IMR-90 (cell line): ENCODE measurements around the gene FAM163B. TPM values are rescaled to one million over a fixed set of nuclear protein-coding genes. Genes with fewer than 3 reads are reported as not detected.

ENCODE experiments used
- ATAC-seq: fragments of 200-7000 bp; cut with Tn5 transposase; 2 replicates; pipeline ENCODE4 v1.9.1; 2020; ENCODE audit warnings: low read depth, mild to moderate bottlenecking, moderate library complexity
- BruUV-seq: library from RNA; stranded (reverse); fragments of 400-500 nt; replicated peaks from 2 replicates; lab custom pipeline; 2021; lab: Mats Ljungman, UMichigan
- CTCF ChIA-PET: fragments of 300-600 bp; formaldehyde crosslinking; extraction: SDS; loops from one replicate; lab custom pipeline; 2021; ENCODE audit warnings: antibody characterized with exemption; lab: Yijun Ruan, JAX
- POLR2A ChIA-PET: fragments of 300-600 bp; sonication (Branson Sonifier 250); formaldehyde crosslinking; loops from one replicate; lab custom pipeline; 2022; ENCODE audit warnings: antibody characterized with exemption; ENCODE audit not compliant: unreplicated experiment; lab: Charles Lee
- DNase-seq: peaks from one replicate; pipeline ENCODE4 v3.0.0; 2013
- H2AFZ ChIP-seq: replicated peaks from 2 replicates; pipeline ENCODE3; 2013; ENCODE audit warnings: low read length, mild to moderate bottlenecking; ENCODE audit not compliant: poor library complexity
- H2AK5ac ChIP-seq: 2 replicates; pipeline ENCODE4 v1.6.1; 2013; ENCODE audit warnings: low read depth, low read length, inconsistent platforms
- H2AK9ac ChIP-seq: replicated peaks from 2 replicates; pipeline ENCODE3; 2013; ENCODE audit warnings: mild to moderate bottlenecking, low read depth, low read length, moderate library complexity; ENCODE audit not compliant: poor library complexity
- H2BK120ac ChIP-seq: 2 replicates; pipeline ENCODE4 v1.6.1; 2013; ENCODE audit warnings: low read depth, low read length, inconsistent platforms
- H2BK15ac ChIP-seq: 3 replicates; pipeline ENCODE4 v1.6.1; 2013; ENCODE audit warnings: low read depth, low read length, inconsistent platforms
- H2BK20ac ChIP-seq: 2 replicates; pipeline ENCODE4 v1.6.1; 2013; ENCODE audit warnings: low read depth, mild to moderate bottlenecking, inconsistent platforms, low read length, moderate library complexity
- H2BK5ac ChIP-seq: 2 replicates; pipeline ENCODE4 v1.6.1; 2013; ENCODE audit warnings: mild to moderate bottlenecking, low read depth, low read length, inconsistent platforms; ENCODE audit not compliant: poor library complexity, severe bottlenecking
- H3K14ac ChIP-seq: replicated peaks from 2 replicates; pipeline ENCODE4 v1.6.1; 2013; ENCODE audit warnings: low read depth, low read length, inconsistent platforms
- H3K18ac ChIP-seq: 2 replicates; pipeline ENCODE4 v1.6.1; 2013; ENCODE audit warnings: low read depth, low read length, control low read depth
- H3K23ac ChIP-seq: 2 replicates; pipeline ENCODE4 v1.6.1; 2013; ENCODE audit warnings: low read depth, low read length, inconsistent platforms
- H3K27ac ChIP-seq: 2 replicates; pipeline ENCODE4 v1.5.1; 2013; ENCODE audit warnings: mild to moderate bottlenecking, control low read depth, low read length; ENCODE audit not compliant: insufficient read depth
- H3K27me3 ChIP-seq: 2 replicates; pipeline ENCODE4 v1.6.1; 2013; ENCODE audit warnings: low read length; ENCODE audit not compliant: control insufficient read depth, insufficient read depth
- H3K36me3 ChIP-seq: 2 replicates; pipeline ENCODE4 v1.6.1; 2013; ENCODE audit warnings: low read length, mixed read lengths; ENCODE audit not compliant: control insufficient read depth, insufficient read depth
- H3K4ac ChIP-seq: 2 replicates; pipeline ENCODE4 v1.6.1; 2013; ENCODE audit warnings: low read depth, low read length, inconsistent platforms
- H3K4me1 ChIP-seq: 2 replicates; pipeline ENCODE4 v1.6.1; 2013; ENCODE audit warnings: low read length, mixed read lengths; ENCODE audit not compliant: control insufficient read depth, insufficient read depth
- H3K4me2 ChIP-seq: 2 replicates; pipeline ENCODE4 v1.6.1; 2013; ENCODE audit warnings: low read depth, mild to moderate bottlenecking, control low read depth, low read length, moderate library complexity
- H3K4me3 ChIP-seq: 2 replicates; pipeline ENCODE4 v1.5.1; 2013; ENCODE audit warnings: low read depth, mild to moderate bottlenecking, control low read depth, low read length, moderate library complexity; ENCODE audit not compliant: insufficient read depth
- H3K56ac ChIP-seq: 2 replicates; pipeline ENCODE4 v1.6.1; 2013; ENCODE audit warnings: low read length, inconsistent platforms; ENCODE audit not compliant: insufficient read depth; ENCODE audit errors: extremely low read depth
- H3K79me1 ChIP-seq, 2 experiments: 2 replicates each; pipeline ENCODE4 v1.6.1; 2013; ENCODE audit warnings: low read length in 2 of 2, inconsistent platforms in 1 of 2, low read depth in 1 of 2
- H3K9ac ChIP-seq: 2 replicates; pipeline ENCODE4 v1.6.1; 2013; ENCODE audit warnings: low read depth, low read length, control low read depth
- H3K9me1 ChIP-seq: 2 replicates; pipeline ENCODE4 v1.6.1; 2013; ENCODE audit warnings: low read length, inconsistent platforms; ENCODE audit not compliant: insufficient read depth
- H3K9me3 ChIP-seq: 2 replicates; pipeline ENCODE4 v1.6.1; 2013; ENCODE audit warnings: low read length; ENCODE audit not compliant: control insufficient read depth, insufficient read depth
- H4K20me1 ChIP-seq: 2 replicates; pipeline ENCODE4 v1.6.1; 2013; ENCODE audit warnings: low read length, inconsistent platforms; ENCODE audit not compliant: insufficient read depth
- H4K5ac ChIP-seq: 2 replicates; pipeline ENCODE4 v1.6.1; 2013; ENCODE audit warnings: mild to moderate bottlenecking, low read depth, low read length, control low read depth
- H4K8ac ChIP-seq, 2 experiments: 2 replicates each; pipeline ENCODE4 v1.6.1; 2013; ENCODE audit warnings: low read depth in 2 of 2, low read length in 2 of 2, control low read depth in 1 of 2, inconsistent platforms in 1 of 2
- H4K91ac ChIP-seq: 2 replicates; pipeline ENCODE4 v1.6.1; 2013; ENCODE audit warnings: low read depth, low read length, inconsistent platforms; ENCODE audit not compliant: insufficient read depth
- BHLHE40 ChIP-seq: fragments of 150-350 bp; IDR thresholded peaks from 2 replicates; pipeline ENCODE4 v1.6.1; 2016; ENCODE audit warnings: mild to moderate bottlenecking, low read depth, low read length
- CHD1 ChIP-seq: IDR thresholded peaks from 2 replicates; pipeline ENCODE4 v1.6.1; 2012; ENCODE audit warnings: low read depth, low read length, improper control_type of control experiment
- FOS ChIP-seq: fragments of 150-350 bp; IDR thresholded peaks from 2 replicates; pipeline ENCODE4 v1.6.1; 2016; ENCODE audit warnings: low read depth, low read length
- MAFK ChIP-seq: IDR thresholded peaks from 2 replicates; pipeline ENCODE4 v1.6.1; 2012; ENCODE audit warnings: low read depth, low read length, improper control_type of control experiment
- MAZ ChIP-seq: IDR thresholded peaks from 2 replicates; pipeline ENCODE4 v1.6.1; 2012; ENCODE audit warnings: low read depth, mild to moderate bottlenecking, low read length, improper control_type of control experiment, moderate library complexity, borderline replicate concordance
- MXI1 ChIP-seq: IDR thresholded peaks from 2 replicates; pipeline ENCODE4 v1.6.1; 2012; ENCODE audit warnings: low read depth, mild to moderate bottlenecking, low read length, moderate library complexity, borderline replicate concordance
- NFE2L2 ChIP-seq: fragments of 150-350 bp; IDR thresholded peaks from 2 replicates; pipeline ENCODE4 v1.6.1; 2016; ENCODE audit warnings: low read depth, mild to moderate bottlenecking, low read length
- POLR2A ChIP-seq: IDR thresholded peaks from 2 replicates; pipeline ENCODE4 v1.6.1; 2012; ENCODE audit warnings: mild to moderate bottlenecking, low read depth, low read length
- RAD21 ChIP-seq: IDR thresholded peaks from 2 replicates; pipeline ENCODE4 v1.6.1; 2012; ENCODE audit warnings: low read length, improper control_type of control experiment
- RCOR1 ChIP-seq: IDR thresholded peaks from 2 replicates; pipeline ENCODE4 v1.6.1; 2012; ENCODE audit warnings: mild to moderate bottlenecking, low read length, improper control_type of control experiment; ENCODE audit not compliant: insufficient replicate concordance
- RFX5 ChIP-seq: IDR thresholded peaks from 2 replicates; pipeline ENCODE4 v1.8.0; 2012; ENCODE audit warnings: low read depth, mild to moderate bottlenecking, low read length, moderate library complexity
- SMC3 ChIP-seq: fragments of 150-350 bp; IDR thresholded peaks from 2 replicates; pipeline ENCODE4 v1.6.1; 2016; ENCODE audit warnings: low read depth, mild to moderate bottlenecking, antibody characterized with exemption, low read length, moderate library complexity
- WGBS, 2 experiments: methylation state at CpG; one replicate each; pipeline versions ENCODE4 v1.1.5 to v1.1.7; 2013; ENCODE audit warnings: missing lambda C conversion rate in 2 of 2; ENCODE audit not compliant: insufficient read length in 1 of 2; ENCODE audit errors: extremely low coverage in 2 of 2; 5-methylcytosine and 5-hydroxymethylcytosine counted together
- dilution Hi-C: fragments of 300-500 bp; cut with HindIII; formaldehyde crosslinking; loops from one replicate; pipeline ENCODE4 v1.14.3; 2018; ENCODE audit warnings: low sequenced_read_pairs; ENCODE audit not compliant: unreplicated experiment
- in situ Hi-C: fragments of 300-500 bp; cut with MboI; formaldehyde crosslinking; loops from 3 replicates; pipeline ENCODE4 v1.14.3; 2019; ENCODE audit warnings: low sequenced_read_pairs, inconsistent platforms, mixed read lengths
- intact Hi-C: fragments of 100-400 bp; cut with micrococcal nuclease; formaldehyde crosslinking; loops from 2 replicates; pipeline ENCODE4 v1.10.0; 2022
- polyA plus RNA-seq, 3 experiments: library from polyadenylated mRNA; depleted of rRNA; stranded (reverse); fragments of >200 nt; gene quantifications; 2 replicates each; pipeline ENCODE4 v1.2.3, GENCODE V29; 2012; ENCODE audit warnings: low replicate concordance in 1 of 3
- total RNA-seq: library from RNA; depleted of rRNA; stranded (reverse); fragments of >200 nt; gene quantifications from 2 replicates; pipeline ENCODE4 v1.2.3, GENCODE V29; 2012
- TF ChIP-seq, protein P1 (sequence below): conservative IDR thresholded peaks from 2 replicates; pipeline ENCODE4 v1.5.1; 2012; ENCODE audit warnings: mild to moderate bottlenecking, low read depth, low read length, improper control_type of control experiment
- TF ChIP-seq, protein P2 (sequence below): fragments of 150-350 bp; IDR thresholded peaks from 2 replicates; pipeline ENCODE4 v1.6.1; 2016; ENCODE audit warnings: low read depth, mild to moderate bottlenecking, low read length, moderate library complexity, borderline replicate concordance
- TF ChIP-seq, protein P3 (sequence below): fragments of 150-350 bp; IDR thresholded peaks from 2 replicates; pipeline ENCODE4 v1.6.1; 2017; ENCODE audit warnings: mild to moderate bottlenecking, antibody characterized with exemption, low read length, low read depth

Gene FAM163B
- total and polyA plus RNA-seq, 2 of the 4 experiments (the other 2 are of a cell fraction): not detected

DNA sequence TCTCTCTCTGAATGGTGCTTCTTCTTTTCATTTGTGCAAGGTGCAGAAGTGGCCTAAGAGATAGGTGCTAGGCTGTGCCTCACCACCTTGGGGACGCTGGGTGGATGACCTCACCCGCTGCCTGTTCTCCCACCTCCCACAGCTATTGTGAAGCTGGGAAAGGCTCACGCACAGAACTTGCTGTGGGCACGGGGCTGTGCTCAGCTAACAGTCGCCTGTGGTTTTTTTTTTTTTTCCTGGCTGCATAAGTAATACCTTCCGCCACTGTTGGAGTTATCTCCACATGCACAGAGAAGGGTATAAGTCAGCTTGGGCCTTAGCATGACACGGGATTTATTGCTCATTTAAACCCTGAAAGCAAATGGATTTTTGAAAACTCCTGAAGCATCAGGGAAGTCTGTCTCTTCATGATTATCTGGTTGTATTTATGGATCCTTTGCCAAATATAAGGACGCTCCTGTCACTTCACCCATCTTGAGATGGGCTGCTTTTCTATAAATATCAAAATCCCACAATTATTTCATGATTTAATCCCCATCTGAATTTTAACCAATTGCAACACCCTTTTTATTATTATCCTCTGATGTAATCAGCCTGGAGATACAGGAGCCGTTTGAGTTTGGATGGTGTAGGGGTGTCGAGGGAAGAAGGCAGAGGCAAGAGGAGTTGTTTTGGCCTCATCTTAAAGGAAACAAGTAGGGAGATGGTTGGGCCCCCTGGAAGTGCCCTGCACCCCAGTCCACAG is 36.0 kb upstream of the FAM163B start:
- Histone ChIP-seq H3K27ac (no peak overlapping the region), H4K5ac (no peak overlapping the region), H4K91ac (no peak overlapping the region), H2BK20ac (no peak overlapping the region), H4K20me1 (no peaks in the 10 kb centered on the region), H3K79me1 (no peaks in the 10 kb centered on the region), H2BK5ac (no peak overlapping the region), H3K9ac (no peak overlapping the region), H2AK5ac (no peak overlapping the region), H3K18ac (no peak overlapping the region), H2BK120ac (no peak overlapping the region), H3K27me3 (peaks cover 46% of the 10 kb centered on the region), H2AK9ac (no peak overlapping the region), H2BK15ac (no peak overlapping the region), H3K14ac (no peak overlapping the region), H3K23ac (no peak overlapping the region), H3K9me1 (no peaks in the 10 kb centered on the region), H3K4me1 (no peaks in the 10 kb centered on the region), H3K4me3 (no peak overlapping the region), H2AFZ (no peak overlapping the region), H3K9me3 (no peaks in the 10 kb centered on the region), H3K4ac (no peak overlapping the region), H4K8ac (no peak overlapping the region), H3K4me2 (no peak overlapping the region), H3K56ac (no peak overlapping the region), H3K36me3 (no peaks in the 10 kb centered on the region)
- DNase-seq (no peak), ATAC-seq (no peak)
- ChIA-PET POLR2A (no interaction called here), CTCF (interaction anchor here (0.5 kb wide), 1 partner anchor 781 kb away, joined by 4 read pairs; no protein-coding TSS in a partner anchor)
- intact Hi-C loops: no loop called here
- WGBS, 2 experiments: no CpG with 5 or more reads among the region's 10 CpGs
- no TSS peak for BruUV-seq
- no peak for TF ChIP-seq RFX5
- no peak for TF ChIP-seq RCOR1
- TF ChIP-seq POLR2A: no peak
- no peak for TF ChIP-seq FOS
- TF ChIP-seq RAD21: no peak
- no peak for TF ChIP-seq CHD1
- no peak for TF ChIP-seq MXI1
- TF ChIP-seq, protein P1, sequence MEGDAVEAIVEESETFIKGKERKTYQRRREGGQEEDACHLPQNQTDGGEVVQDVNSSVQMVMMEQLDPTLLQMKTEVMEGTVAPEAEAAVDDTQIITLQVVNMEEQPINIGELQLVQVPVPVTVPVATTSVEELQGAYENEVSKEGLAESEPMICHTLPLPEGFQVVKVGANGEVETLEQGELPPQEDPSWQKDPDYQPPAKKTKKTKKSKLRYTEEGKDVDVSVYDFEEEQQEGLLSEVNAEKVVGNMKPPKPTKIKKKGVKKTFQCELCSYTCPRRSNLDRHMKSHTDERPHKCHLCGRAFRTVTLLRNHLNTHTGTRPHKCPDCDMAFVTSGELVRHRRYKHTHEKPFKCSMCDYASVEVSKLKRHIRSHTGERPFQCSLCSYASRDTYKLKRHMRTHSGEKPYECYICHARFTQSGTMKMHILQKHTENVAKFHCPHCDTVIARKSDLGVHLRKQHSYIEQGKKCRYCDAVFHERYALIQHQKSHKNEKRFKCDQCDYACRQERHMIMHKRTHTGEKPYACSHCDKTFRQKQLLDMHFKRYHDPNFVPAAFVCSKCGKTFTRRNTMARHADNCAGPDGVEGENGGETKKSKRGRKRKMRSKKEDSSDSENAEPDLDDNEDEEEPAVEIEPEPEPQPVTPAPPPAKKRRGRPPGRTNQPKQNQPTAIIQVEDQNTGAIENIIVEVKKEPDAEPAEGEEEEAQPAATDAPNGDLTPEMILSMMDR: no peak
- no peak for TF ChIP-seq SMC3
- TF ChIP-seq BHLHE40: no peak
- TF ChIP-seq MAZ: no peak
- TF ChIP-seq, protein P2, sequence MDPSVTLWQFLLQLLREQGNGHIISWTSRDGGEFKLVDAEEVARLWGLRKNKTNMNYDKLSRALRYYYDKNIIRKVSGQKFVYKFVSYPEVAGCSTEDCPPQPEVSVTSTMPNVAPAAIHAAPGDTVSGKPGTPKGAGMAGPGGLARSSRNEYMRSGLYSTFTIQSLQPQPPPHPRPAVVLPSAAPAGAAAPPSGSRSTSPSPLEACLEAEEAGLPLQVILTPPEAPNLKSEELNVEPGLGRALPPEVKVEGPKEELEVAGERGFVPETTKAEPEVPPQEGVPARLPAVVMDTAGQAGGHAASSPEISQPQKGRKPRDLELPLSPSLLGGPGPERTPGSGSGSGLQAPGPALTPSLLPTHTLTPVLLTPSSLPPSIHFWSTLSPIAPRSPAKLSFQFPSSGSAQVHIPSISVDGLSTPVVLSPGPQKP: no peak
- TF ChIP-seq, protein P3, sequence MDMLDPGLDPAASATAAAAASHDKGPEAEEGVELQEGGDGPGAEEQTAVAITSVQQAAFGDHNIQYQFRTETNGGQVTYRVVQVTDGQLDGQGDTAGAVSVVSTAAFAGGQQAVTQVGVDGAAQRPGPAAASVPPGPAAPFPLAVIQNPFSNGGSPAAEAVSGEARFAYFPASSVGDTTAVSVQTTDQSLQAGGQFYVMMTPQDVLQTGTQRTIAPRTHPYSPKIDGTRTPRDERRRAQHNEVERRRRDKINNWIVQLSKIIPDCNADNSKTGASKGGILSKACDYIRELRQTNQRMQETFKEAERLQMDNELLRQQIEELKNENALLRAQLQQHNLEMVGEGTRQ: no peak
- TF ChIP-seq NFE2L2: no peak
- TF ChIP-seq MAFK: no peak
- in situ Hi-C loops: no loop called here
- dilution Hi-C loops: no loop called here
